Fibroblast of the aortic adventitia (primary cell): ENCODE results near the gene YY2. TPM values are rescaled to one million over a fixed set of nuclear protein-coding genes. Genes with fewer than 3 reads are reported as not detected.

ENCODE experiments used
- DNase-seq: peaks from one replicate; pipeline ENCODE4 v3.0.0-alpha.2; 2010; ENCODE audit warnings: low read depth
- H3K4me3 ChIP-seq: 2 replicates; pipeline ENCODE4 v1.5.1; 2011; ENCODE audit warnings: low read depth, mild to moderate bottlenecking, control low read depth, low read length, moderate library complexity
- small RNA-seq: library from RNA; depleted of rRNA; stranded (forward); fragments of <200 nt; gene quantifications from one replicate; pipeline ENCODE3, GENCODE V24; 2012
- total RNA-seq: library from RNA; depleted of rRNA; stranded (reverse); fragments of >200 nt; gene quantifications from 2 replicates; pipeline ENCODE4 v1.2.3, GENCODE V29; 2012; ENCODE audit warnings: low replicate concordance
- TF ChIP-seq, protein P1 (sequence below): IDR thresholded peaks from 2 replicates; pipeline ENCODE4 v1.5.1; 2011; ENCODE audit warnings: mild to moderate bottlenecking, low read length, control low read depth, inconsistent platforms; ENCODE audit not compliant: insufficient read depth

The YY2 gene
- total RNA-seq, 1 donor, result 2.4 TPM

DNA sequence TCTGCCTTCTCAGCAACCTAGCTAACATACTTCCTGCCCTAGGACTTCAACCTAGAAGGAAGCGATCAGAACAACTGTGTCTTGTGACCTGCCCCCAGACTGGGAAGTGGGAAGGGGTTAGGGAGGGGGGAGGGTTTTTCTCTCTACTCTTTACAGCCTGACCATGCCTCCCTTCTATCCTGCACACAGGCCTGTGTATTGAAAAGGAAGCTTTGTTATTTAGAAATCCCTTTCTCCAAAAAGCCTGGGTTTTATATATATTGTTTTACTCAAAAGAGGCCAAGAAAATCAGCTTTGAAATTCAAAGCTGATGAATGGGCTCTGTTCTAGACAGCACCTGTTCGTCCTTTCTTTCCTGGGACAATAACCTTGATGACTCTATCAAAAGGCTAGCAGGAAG lies 49.5 kb downstream of the YY2 start:
- DNase-seq, result no peak
- TF ChIP-seq, protein P1, sequence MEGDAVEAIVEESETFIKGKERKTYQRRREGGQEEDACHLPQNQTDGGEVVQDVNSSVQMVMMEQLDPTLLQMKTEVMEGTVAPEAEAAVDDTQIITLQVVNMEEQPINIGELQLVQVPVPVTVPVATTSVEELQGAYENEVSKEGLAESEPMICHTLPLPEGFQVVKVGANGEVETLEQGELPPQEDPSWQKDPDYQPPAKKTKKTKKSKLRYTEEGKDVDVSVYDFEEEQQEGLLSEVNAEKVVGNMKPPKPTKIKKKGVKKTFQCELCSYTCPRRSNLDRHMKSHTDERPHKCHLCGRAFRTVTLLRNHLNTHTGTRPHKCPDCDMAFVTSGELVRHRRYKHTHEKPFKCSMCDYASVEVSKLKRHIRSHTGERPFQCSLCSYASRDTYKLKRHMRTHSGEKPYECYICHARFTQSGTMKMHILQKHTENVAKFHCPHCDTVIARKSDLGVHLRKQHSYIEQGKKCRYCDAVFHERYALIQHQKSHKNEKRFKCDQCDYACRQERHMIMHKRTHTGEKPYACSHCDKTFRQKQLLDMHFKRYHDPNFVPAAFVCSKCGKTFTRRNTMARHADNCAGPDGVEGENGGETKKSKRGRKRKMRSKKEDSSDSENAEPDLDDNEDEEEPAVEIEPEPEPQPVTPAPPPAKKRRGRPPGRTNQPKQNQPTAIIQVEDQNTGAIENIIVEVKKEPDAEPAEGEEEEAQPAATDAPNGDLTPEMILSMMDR, result no peak
- H3K4me3 ChIP-seq, result no peak overlapping the region

DNA sequence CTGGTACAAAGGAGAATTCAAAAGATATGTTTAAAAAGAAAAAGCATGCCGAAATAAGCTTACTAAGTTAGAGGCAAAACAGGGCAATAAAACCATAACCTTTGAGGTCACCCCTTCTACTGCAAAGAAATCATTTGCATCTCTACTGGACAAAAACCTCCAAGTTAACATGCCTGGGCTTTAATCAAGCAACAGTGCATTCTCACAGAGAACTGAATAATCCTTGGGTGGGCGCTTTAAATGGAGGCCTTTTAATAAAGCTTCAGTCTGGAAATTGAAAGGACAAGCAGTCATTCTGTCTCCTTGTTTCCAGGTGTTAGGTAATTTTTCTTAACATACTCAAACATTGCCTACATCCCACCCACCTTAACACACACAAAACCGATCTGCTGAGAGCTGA lies 50.2 kb downstream of the YY2 start:
- TF ChIP-seq, protein P1, result no peak
- DNase-seq, result no peak
- H3K4me3 ChIP-seq, result no peak overlapping the region

DNA sequence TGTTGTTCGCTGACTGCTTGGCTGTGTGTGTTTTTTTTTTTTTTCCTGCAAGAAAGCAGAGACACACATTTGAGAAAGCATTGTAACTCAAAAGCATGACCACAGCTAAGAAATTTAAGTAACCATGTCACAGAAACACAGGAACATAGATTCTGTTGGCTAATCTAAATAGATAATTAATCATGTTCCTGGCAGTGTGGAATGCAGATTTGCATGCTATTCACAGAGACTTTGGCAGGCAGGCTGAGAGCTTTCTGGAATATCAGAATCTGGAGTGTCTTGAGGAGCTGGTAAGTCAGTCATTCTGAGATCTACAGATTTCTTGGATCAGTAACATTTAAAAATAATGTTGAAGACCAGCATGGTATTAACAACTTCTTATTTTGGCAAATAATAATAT lies 51.5 kb downstream of the YY2 start:
- TF ChIP-seq, protein P1, result no peak
- peak; percentile 70 for DNase-seq
- H3K4me3 ChIP-seq, result no peak overlapping the region

Small RNA genes lying within 50 kb of the gene (small RNA-seq; reads per million reads assigned to genes)
- gene U73479.1, result not detected

Other genes with a start within 250 kb of the YY2 start
- gene KLHL34, start 197.7 kb upstream of the YY2 start, total RNA-seq, result not detected in 2 replicates
- gene SMPX, start 97.9 kb upstream of the YY2 start, total RNA-seq, result not detected in 2 replicates
- gene MBTPS2, start 16.4 kb upstream of the YY2 start, total RNA-seq, result 4.6 and 12.9 TPM in 2 replicates
- 46.3 and 214 TPM in 2 replicates for gene SMS, start 84.7 kb downstream of the YY2 start, total RNA-seq
- 5.6 and 6.7 TPM in 2 replicates for gene PHEX, start 176.3 kb downstream of the YY2 start, total RNA-seq